ENCODE results near the gene KCNN3.
A peak's percentile ranks its signal among the peaks of the same experiment; 100 is the strongest.

KCNN3 gene

DNA sequence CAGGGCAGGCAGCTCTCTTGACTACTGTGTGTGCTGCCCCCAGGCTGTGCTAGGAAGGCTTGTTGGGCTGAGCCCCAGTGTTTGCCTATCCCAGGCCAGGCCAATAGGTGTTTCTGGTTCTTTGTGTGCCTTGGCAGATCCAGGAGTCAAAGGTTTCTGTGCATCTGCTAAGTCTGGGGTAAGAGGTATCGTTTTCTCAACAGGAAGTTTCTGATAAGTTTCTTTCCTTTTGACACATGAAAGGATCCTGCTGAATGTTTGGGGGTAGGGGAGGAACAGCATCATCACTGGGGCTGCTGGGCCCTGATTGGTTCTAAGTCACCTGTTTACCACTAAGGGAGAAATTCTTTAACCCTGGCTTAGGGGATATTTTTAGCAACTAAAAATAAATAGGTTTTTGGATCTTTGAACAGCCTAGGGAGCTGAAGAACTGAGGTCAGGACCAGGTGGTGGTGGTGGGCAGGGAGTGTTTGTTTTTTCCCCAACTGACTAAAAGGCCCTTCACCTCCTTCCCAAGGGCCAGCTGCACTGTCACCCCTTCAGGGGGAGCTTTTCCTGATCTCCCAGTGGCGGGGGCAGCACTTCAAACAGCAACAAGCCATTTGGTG lies 85.1 kb downstream of the KCNN3 start:
- TF ChIP-seq, protein P1, sequence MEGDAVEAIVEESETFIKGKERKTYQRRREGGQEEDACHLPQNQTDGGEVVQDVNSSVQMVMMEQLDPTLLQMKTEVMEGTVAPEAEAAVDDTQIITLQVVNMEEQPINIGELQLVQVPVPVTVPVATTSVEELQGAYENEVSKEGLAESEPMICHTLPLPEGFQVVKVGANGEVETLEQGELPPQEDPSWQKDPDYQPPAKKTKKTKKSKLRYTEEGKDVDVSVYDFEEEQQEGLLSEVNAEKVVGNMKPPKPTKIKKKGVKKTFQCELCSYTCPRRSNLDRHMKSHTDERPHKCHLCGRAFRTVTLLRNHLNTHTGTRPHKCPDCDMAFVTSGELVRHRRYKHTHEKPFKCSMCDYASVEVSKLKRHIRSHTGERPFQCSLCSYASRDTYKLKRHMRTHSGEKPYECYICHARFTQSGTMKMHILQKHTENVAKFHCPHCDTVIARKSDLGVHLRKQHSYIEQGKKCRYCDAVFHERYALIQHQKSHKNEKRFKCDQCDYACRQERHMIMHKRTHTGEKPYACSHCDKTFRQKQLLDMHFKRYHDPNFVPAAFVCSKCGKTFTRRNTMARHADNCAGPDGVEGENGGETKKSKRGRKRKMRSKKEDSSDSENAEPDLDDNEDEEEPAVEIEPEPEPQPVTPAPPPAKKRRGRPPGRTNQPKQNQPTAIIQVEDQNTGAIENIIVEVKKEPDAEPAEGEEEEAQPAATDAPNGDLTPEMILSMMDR (conservative IDR thresholded peaks at IDR 0.05) = no peak
- peak overlapping the region; percentile 13 for H3K27ac ChIP-seq

DNA sequence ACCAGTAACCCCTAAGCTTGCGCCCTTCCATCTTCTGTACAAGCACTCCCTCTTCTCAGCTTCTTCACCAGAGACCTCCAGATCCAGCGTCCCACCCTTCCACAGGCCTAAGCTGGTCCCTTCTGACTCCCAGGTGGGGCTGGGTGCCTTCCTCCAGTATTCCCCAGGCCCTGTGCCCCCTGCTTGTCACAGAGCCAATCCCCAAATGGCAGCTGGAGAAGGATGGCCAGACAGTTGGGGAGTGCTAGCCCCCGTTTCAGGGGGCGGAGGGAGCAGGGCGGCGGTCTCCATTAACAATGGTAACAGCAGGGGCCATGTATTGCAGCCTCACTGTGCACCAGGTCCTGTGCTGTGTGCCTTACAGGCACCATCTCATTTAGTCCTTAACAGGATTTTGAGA lies 85.7 kb downstream of the KCNN3 start:
- peak overlapping the region; percentile 13 for H3K27ac ChIP-seq

DNA sequence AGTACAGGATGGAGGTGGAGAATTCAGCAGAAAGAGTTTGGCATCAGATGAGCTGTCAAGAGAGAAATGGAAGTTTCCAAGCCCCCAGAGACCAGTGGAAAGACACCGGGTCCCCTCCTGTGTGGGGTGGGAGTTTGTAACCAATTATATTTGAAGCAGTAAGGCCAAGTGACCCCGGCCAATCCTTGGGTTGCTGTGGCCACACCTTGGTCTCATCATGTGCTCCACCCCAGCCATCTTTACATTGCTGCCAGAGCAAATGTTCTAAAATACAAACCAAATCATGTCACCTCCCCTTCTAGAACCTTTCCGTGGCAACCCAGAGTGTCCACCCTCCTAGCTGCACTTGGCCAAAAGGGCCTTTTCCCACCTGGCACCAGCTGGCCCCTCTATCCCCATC lies 86.1 kb downstream of the KCNN3 start:
- H3K27ac ChIP-seq = no peak overlapping the region
- TF ChIP-seq, protein P1 (conservative IDR thresholded peaks at IDR 0.05) = no peak

More for the DNA sequence above, 85.7 kb downstream of the KCNN3 start:
- TF ChIP-seq, protein P1 (conservative IDR thresholded peaks at IDR 0.05) = no peak

DNA sequence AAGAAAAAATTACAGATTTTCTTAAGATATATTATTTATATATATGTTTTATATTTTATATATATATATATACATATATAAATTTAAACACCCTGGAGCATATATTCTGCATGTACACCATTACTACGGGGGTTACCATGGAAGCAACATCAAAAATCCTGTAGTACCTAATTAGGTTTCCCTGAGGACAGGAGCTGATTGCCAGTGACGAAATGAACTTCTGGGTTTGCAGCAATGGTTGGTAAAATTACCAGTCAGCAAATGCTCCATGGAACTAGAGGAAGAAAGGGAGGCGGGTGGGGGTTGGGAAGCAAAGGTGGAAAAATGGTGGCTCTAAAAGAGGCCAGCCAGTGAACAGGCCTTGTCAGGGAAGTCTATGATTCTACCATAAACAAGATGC lies 89.5 kb downstream of the KCNN3 start:
- TF ChIP-seq, protein P1 (conservative IDR thresholded peaks at IDR 0.05) = no peak
- H3K27ac ChIP-seq = no peak overlapping the region

DNA sequence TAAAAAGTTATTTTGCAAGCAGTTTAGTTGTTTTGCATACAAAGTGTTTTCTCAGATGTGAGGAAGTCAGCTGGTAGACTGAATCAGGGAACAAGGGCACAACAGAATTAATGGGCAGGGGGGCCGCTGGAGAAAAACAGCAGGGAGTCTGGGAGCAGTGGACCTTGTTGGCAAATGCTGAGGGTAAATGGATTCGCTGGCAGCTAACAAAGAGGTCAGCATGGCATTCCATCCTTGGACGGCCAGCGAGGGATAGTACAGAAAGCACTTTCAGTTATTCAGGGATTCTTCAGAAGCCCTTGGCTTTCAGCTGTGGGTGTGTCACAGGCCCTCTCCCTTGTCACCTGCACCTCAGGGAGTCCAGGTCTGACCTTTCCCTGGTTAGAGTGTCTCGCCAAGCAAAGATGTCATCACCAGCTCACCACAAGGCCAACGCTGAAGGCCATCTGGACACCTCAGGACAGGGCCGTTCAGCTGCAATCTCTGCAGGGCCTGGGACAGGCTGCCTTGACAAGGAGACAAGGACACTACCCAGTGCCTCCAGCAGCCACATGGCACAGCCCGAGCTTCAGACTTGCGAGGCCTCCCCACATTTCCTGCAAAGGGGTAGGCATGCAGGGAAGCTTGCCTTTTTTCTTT lies 90.4 kb downstream of the KCNN3 start:
- no peak overlapping the region for H3K27ac ChIP-seq
- TF ChIP-seq, protein P1 (conservative IDR thresholded peaks at IDR 0.05) = no peak

DNA sequence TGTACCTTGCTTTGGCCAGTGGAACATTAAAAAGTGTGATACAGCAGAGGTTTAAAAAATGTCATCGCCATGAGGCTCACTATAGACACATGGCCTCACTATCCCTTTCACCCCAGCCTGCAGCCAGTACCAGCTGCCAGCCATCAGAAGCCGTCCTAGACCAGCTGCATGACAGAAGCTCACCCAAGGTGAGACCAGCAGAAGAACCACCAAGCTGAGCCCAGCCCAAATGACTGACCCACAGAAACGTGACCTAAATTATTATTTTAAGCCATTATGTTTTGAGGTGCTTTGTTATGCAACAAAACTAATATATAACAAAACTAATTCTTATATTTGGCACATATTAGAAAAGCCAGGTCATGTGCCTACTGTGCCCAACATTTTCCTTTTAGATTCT lies 91.1 kb downstream of the KCNN3 start:
- TF ChIP-seq, protein P1 (conservative IDR thresholded peaks at IDR 0.05) = no peak
- no peak overlapping the region for H3K27ac ChIP-seq

DNA sequence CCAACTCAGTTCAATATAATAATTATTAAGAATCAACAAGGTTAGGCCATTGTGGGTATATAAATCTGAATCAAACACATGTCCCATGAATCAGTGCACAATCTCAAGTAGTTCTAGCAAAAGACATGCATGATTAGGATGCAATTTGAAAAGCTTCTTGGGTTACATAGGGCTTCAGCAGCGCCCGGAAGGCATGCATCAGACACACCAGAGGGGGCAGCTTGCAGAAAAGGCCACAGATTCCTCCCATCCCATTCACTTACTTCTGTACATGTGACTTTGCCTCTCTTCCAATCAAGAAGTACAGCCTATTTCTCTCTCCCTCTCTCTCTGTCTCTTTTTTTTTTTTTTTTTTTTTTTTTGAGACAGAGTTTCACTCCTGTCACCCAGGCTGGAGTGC lies 91.8 kb downstream of the KCNN3 start:
- H3K27ac ChIP-seq = no peak overlapping the region
- TF ChIP-seq, protein P1 (conservative IDR thresholded peaks at IDR 0.05) = no peak

Data from VCaP (cell line).